Right atrium auricular region (tissue), 2 donors: Measurements from ENCODE around the gene MOXD1. TPM values are rescaled to one million over a fixed set of nuclear protein-coding genes. Genes with fewer than 3 reads are reported as not detected.

ENCODE experiments used
- DNase-seq: peaks from one replicate; pipeline ENCODE4 v3.0.0-alpha.2; 2019; ENCODE audit warnings: low spot score
- H3K27ac ChIP-seq, 2 donors: fragments of 200-600 bp; sonication (generic); 1 replicate in 1 of 2; 2 replicates in 1 of 2; pipeline ENCODE4 v1.5.1; 2016 to 2019
- H3K27me3 ChIP-seq, 2 donors: fragments of 200-600 bp; sonication (generic); one replicate each; pipeline versions ENCODE4 v1.5.1 to v1.6.0; 2017 to 2019
- H3K36me3 ChIP-seq: fragments of 200-600 bp; sonication (generic); one replicate; pipeline ENCODE4 v1.5.1; 2016
- H3K4me1 ChIP-seq, 2 donors: fragments of 200-600 bp; sonication (generic); one replicate each; pipeline versions ENCODE4 v1.5.1 to v1.6.0; 2017 to 2019
- H3K4me3 ChIP-seq, 2 donors: fragments of 200-600 bp; sonication (generic); 1 replicate in 1 of 2; 2 replicates in 1 of 2; pipeline ENCODE4 v1.5.1; 2017 to 2019; ENCODE audit warnings: mild to moderate bottlenecking in 1 of 2, moderate library complexity in 1 of 2
- H3K9me3 ChIP-seq, 2 donors: fragments of 200-600 bp; sonication (generic); one replicate each; pipeline ENCODE4 v1.5.1; 2019
- CTCF ChIP-seq, 2 donors: fragments of 200-600 bp; sonication (generic); IDR thresholded peaks; one replicate each; pipeline ENCODE4 v1.5.1; 2019; ENCODE audit warnings: antibody characterized with exemption in 2 of 2
- total RNA-seq, 2 donors: library from RNA; depleted of rRNA; stranded (reverse); fragments of >200 nt; gene quantifications; one replicate each; pipeline ENCODE4 v1.1.0, GENCODE V29; 2016

The MOXD1 gene
- total RNA-seq, 2 donors from 2014 or later, result 2.5 to 9.3 TPM

GRCh38 chr6:132253211-132253610 lies 148.1 kb downstream of the MOXD1 start:
- DNase-seq, result no peak
- Histone ChIP-seq H3K27me3 (no peaks in the 10 kb centered on the region), H3K36me3 (no peaks in the 10 kb centered on the region), H3K4me1 (no peaks in the 10 kb centered on the region), H3K27ac (no peak overlapping the region), H3K9me3 (no peaks in the 10 kb centered on the region), H3K4me3 (no peak overlapping the region)
- TF ChIP-seq CTCF (IDR thresholded peaks at IDR 0.05), result no peak

- H3K4me1 ChIP-seq, result no peaks in the 10 kb centered on the region
- H3K36me3 ChIP-seq, result no peaks in the 10 kb centered on the region
- H3K4me3 ChIP-seq, result no peak overlapping the region
- H3K27me3 ChIP-seq, result no peaks in the 10 kb centered on the region
- H3K27ac ChIP-seq, result no peak overlapping the region
- TF ChIP-seq CTCF (IDR thresholded peaks at IDR 0.05), result no peak
- DNase-seq, result no peak
- H3K9me3 ChIP-seq, result no peaks in the 10 kb centered on the region
These were observed 149.2 kb downstream of the MOXD1 start for GRCh38 chr6:132252113-132252512.

DNA sequence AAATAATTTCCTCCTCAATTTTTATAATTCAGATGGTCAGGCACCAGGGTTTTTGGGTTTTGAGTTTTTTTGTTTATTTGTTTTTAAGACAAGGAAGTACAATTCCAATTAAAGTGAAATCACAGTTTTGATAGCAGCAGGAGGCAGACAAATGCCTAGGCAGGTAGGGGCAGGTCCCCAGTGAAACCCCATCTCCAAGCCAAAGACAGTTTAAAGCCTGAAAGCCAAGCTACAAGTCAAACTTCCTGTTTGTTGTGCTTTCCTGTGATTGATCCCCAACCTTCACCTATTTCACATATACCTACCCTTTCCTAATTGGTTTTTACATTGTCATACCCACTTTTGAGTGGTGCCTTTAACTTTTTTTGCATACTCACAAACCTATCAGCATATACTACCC lies 149.6 kb downstream of the MOXD1 start:
- H3K9me3 ChIP-seq, result no peaks in the 10 kb centered on the region
- H3K36me3 ChIP-seq, result no peaks in the 10 kb centered on the region
- H3K27ac ChIP-seq, result no peak overlapping the region
- no peak for TF ChIP-seq CTCF (IDR thresholded peaks at IDR 0.05)
- no peaks in the 10 kb centered on the region for H3K27me3 ChIP-seq
- DNase-seq, result no peak
- H3K4me1 ChIP-seq, result no peaks in the 10 kb centered on the region
- H3K4me3 ChIP-seq, result no peak overlapping the region

GRCh38 chr6:132247381-132248159 lies 153.7 kb downstream of the MOXD1 start:
- no peak overlapping the region for H3K27ac ChIP-seq
- no peaks in the 10 kb centered on the region for H3K36me3 ChIP-seq
- H3K4me3 ChIP-seq, result no peak overlapping the region
- no peaks in the 10 kb centered on the region for H3K27me3 ChIP-seq
- H3K4me1 ChIP-seq, result no peaks in the 10 kb centered on the region
- H3K9me3 ChIP-seq, result no peaks in the 10 kb centered on the region
- no peak for DNase-seq
- TF ChIP-seq CTCF (IDR thresholded peaks at IDR 0.05), result no peak

DNA sequence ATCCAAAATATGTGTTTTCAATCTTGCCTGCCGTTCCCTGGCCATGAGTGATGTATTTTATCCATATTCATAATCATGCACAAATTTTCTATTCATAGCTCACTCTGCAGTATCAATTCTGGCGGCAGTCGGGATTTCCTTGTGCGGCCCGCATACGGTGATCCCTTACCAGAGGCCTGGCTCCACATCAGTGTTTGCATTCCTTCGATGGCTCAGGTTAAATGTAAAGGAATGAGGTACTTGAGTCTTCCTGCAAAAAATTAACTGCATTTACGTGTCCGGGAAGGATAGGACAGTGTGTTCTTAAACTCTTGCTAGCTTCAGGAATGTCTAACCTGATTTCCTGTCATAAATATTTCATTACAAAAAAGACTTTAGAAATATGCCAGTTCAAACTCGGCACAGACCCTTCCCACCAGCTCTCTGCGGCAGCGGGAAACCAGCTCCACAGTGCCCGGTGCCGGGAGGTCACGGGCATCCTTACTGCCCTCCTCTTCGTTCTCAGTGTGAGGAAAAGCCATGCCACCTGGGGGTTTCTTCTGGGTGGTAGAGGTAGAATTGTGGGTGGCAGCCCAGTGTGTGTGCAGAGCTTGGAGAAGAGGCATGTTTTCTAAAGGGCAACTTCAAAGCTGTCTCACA lies 154.5 kb downstream of the MOXD1 start:
- no peak for DNase-seq
- Histone ChIP-seq H3K27ac (no peak overlapping the region), H3K9me3 (no peaks in the 10 kb centered on the region), H3K4me1 (no peaks in the 10 kb centered on the region), H3K4me3 (no peak overlapping the region), H3K36me3 (no peaks in the 10 kb centered on the region), H3K27me3 (no peaks in the 10 kb centered on the region)
- TF ChIP-seq CTCF (IDR thresholded peaks at IDR 0.05), result no peak
